DOHH2 (cell line): Measurements from ENCODE around the gene OR9Q1.

Experiments used
- H3F3A ChIP-seq: fragments of 200-600 bp; sonication (generic), shearing (Covaris generic); 2 replicates; pipeline ENCODE4 v1.6.0; 2016; ENCODE audit warnings: antibody characterized with exemption, mild to moderate bottlenecking; ENCODE audit not compliant: control insufficient read depth, insufficient read depth
- H3K27ac ChIP-seq: fragments of 200-600 bp; sonication (generic); 2 replicates; pipeline ENCODE4 v1.5.1; 2014; ENCODE audit warnings: low read depth, mild to moderate bottlenecking, low read length, moderate library complexity
- H3K27me3 ChIP-seq: fragments of 200-600 bp; sonication (generic); 2 replicates; pipeline ENCODE4 v1.6.1; 2014; ENCODE audit warnings: mild to moderate bottlenecking, low read length, mixed read lengths; ENCODE audit not compliant: control insufficient read depth
- H3K36me3 ChIP-seq: fragments of 200-600 bp; sonication (generic); 2 replicates; pipeline ENCODE4 v1.6.1; 2014; ENCODE audit warnings: mild to moderate bottlenecking, low read length, moderate library complexity, mixed read lengths; ENCODE audit not compliant: control insufficient read depth
- H3K4me1 ChIP-seq: fragments of 200-600 bp; sonication (generic); 2 replicates; pipeline ENCODE4 v1.6.1; 2014; ENCODE audit warnings: mild to moderate bottlenecking, low read length, mixed read lengths; ENCODE audit not compliant: control insufficient read depth
- H3K4me2 ChIP-seq: fragments of 200-600 bp; sonication (generic); 2 replicates; pipeline ENCODE4 v1.6.0; 2014; ENCODE audit warnings: mild to moderate bottlenecking, low read length, moderate library complexity
- H3K4me3 ChIP-seq: fragments of 200-600 bp; sonication (generic); 2 replicates; pipeline ENCODE4 v1.5.1; 2014; ENCODE audit warnings: mild to moderate bottlenecking, low read length, mixed read lengths
- H3K79me2 ChIP-seq: fragments of 200-600 bp; sonication (generic); 2 replicates; pipeline ENCODE4 v1.6.1; 2014; ENCODE audit warnings: mild to moderate bottlenecking, low read length, mixed read lengths; ENCODE audit not compliant: control insufficient read depth
- H3K9me2 ChIP-seq: fragments of 200-600 bp; sonication (generic); replicated peaks from 2 replicates; pipeline ENCODE4 v1.6.1; 2014; ENCODE audit warnings: mild to moderate bottlenecking, low read length, mixed read lengths; ENCODE audit not compliant: control insufficient read depth
- H3K9me3 ChIP-seq: fragments of 200-600 bp; sonication (generic); 2 replicates; pipeline ENCODE4 v1.6.1; 2014; ENCODE audit warnings: antibody characterized with exemption, low read length, mixed read lengths; ENCODE audit not compliant: control insufficient read depth, insufficient read depth
- H4K20me1 ChIP-seq: fragments of 200-600 bp; sonication (generic); 2 replicates; pipeline ENCODE4 v1.6.0; 2014; ENCODE audit warnings: low read depth, mild to moderate bottlenecking, antibody characterized with exemption, low read length, moderate library complexity; ENCODE audit not compliant: control insufficient read depth, insufficient read depth
- EZH2phosphoT487 ChIP-seq: fragments of 200-600 bp; sonication (generic); IDR thresholded peaks from 2 replicates; pipeline ENCODE4 v1.6.1; 2017; ENCODE audit warnings: borderline replicate concordance, mild to moderate bottlenecking, antibody characterized with exemption, low read length, moderate library complexity, mixed read lengths
- TF ChIP-seq, protein P1 (sequence below): fragments of 200-600 bp; sonication (generic); IDR thresholded peaks from one replicate; pipeline ENCODE4 v1.5.1; 2014; ENCODE audit warnings: antibody characterized with exemption, mild to moderate bottlenecking, low read depth, low read length; ENCODE audit not compliant: poor library complexity, severe bottlenecking

Gene OR9Q1

DNA sequence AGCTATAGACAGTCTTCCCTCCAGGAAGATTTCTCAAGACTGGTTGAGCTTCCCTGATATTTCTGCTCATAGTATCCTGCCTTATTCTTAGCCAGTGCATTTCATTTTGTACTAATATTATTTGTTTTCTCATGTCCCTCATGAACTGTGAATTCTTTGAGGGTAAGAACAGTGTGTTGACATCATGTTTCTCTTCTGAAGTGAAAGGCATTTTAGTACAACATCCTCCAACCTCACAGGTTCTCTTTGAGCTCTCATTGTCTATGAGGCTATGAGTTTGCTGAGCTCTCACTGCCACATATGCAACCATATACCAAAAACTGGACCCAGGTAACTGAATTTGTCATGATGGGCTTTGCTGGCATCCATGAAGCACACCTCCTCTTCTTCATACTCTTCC, 7.0 kb downstream of the OR9Q1 start, which contains the start of gene OR6Q1:
OR6Q1 (plus strand) TSS at position 301 of the 400 bp plus-strand sequence; CDS start at position 301, 0 bp downstream.
- no peak for TF ChIP-seq EZH2phosphoT487
- TF ChIP-seq, protein P1, sequence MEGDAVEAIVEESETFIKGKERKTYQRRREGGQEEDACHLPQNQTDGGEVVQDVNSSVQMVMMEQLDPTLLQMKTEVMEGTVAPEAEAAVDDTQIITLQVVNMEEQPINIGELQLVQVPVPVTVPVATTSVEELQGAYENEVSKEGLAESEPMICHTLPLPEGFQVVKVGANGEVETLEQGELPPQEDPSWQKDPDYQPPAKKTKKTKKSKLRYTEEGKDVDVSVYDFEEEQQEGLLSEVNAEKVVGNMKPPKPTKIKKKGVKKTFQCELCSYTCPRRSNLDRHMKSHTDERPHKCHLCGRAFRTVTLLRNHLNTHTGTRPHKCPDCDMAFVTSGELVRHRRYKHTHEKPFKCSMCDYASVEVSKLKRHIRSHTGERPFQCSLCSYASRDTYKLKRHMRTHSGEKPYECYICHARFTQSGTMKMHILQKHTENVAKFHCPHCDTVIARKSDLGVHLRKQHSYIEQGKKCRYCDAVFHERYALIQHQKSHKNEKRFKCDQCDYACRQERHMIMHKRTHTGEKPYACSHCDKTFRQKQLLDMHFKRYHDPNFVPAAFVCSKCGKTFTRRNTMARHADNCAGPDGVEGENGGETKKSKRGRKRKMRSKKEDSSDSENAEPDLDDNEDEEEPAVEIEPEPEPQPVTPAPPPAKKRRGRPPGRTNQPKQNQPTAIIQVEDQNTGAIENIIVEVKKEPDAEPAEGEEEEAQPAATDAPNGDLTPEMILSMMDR, result no peak
- no peaks in the 10 kb centered on the region for H3K9me2 ChIP-seq
- H3K4me1 ChIP-seq, result no peaks in the 10 kb centered on the region

GRCh38 chr11:58034471-58034870, 10.8 kb downstream of the OR9Q1 start:
- Histone ChIP-seq H3K27me3 (no peaks in the 10 kb centered on the region), H3K4me1 (no peaks in the 10 kb centered on the region), H3K9me3 (no peaks in the 10 kb centered on the region), H3K36me3 (no peaks in the 10 kb centered on the region), H3K79me2 (no peaks in the 10 kb centered on the region), H3K9me2 (no peaks in the 10 kb centered on the region), H3K4me2 (no peak overlapping the region), H3K27ac (no peak overlapping the region), H3F3A (no peaks in the 10 kb centered on the region), H3K4me3 (no peak overlapping the region), H4K20me1 (no peaks in the 10 kb centered on the region)
- TF ChIP-seq, protein P1, result no peak
- no peak for TF ChIP-seq EZH2phosphoT487

More for the DNA sequence above, 7.0 kb downstream of the OR9Q1 start, which contains the start of gene OR6Q1:
- H3K36me3 ChIP-seq, result no peaks in the 10 kb centered on the region
- no peaks in the 10 kb centered on the region for H3F3A ChIP-seq
- no peak within 1 kb of the TSS for H3K4me3 ChIP-seq
- H3K27ac ChIP-seq, result no peak within 1 kb of the TSS
- no peaks in the 10 kb centered on the region for H4K20me1 ChIP-seq
- no peak within 1 kb of the TSS for H3K4me2 ChIP-seq
- no peaks in the 10 kb centered on the region for H3K27me3 ChIP-seq
- no peaks in the 10 kb centered on the region for H3K9me3 ChIP-seq
- H3K79me2 ChIP-seq, result no peaks in the 10 kb centered on the region

GRCh38 chr11:58039589-58039988, 15.9 kb downstream of the OR9Q1 start:
- H3K36me3 ChIP-seq, result no peaks in the 10 kb centered on the region
- no peaks in the 10 kb centered on the region for H3K4me1 ChIP-seq
- no peak overlapping the region for H3K4me3 ChIP-seq
- no peaks in the 10 kb centered on the region for H4K20me1 ChIP-seq
- H3K79me2 ChIP-seq, result no peaks in the 10 kb centered on the region
- H3K9me2 ChIP-seq, result no peaks in the 10 kb centered on the region
- no peak overlapping the region for H3K4me2 ChIP-seq
- H3K27ac ChIP-seq, result no peak overlapping the region
- no peaks in the 10 kb centered on the region for H3K27me3 ChIP-seq
- TF ChIP-seq, protein P1, result no peak
- TF ChIP-seq EZH2phosphoT487, result no peak
- H3F3A ChIP-seq, result no peaks in the 10 kb centered on the region
- no peaks in the 10 kb centered on the region for H3K9me3 ChIP-seq
